Uterus (tissue), 2 donors: ENCODE measurements around the gene BCDIN3D.

Experiments used
- POLR2A ChIP-seq, 2 donors: fragments of 450-650 bp; IDR thresholded peaks; one replicate each; pipeline ENCODE4 v1.6.1; 2016; ENCODE audit warnings: antibody characterized with exemption in 2 of 2, mild to moderate bottlenecking in 1 of 2, moderate library complexity in 1 of 2
- TF ChIP-seq, protein P1 (sequence below), 4 experiments: fragments of 200-600 bp in 2 of 4; fragments of 450-650 bp in 2 of 4; sonication (generic) in 2 of 4; IDR thresholded peaks; one replicate each; pipeline ENCODE4 v1.5.1; 2016 to 2019; ENCODE audit warnings: antibody characterized with exemption in 4 of 4, mild to moderate bottlenecking in 2 of 4, moderate library complexity in 1 of 4

DNA sequence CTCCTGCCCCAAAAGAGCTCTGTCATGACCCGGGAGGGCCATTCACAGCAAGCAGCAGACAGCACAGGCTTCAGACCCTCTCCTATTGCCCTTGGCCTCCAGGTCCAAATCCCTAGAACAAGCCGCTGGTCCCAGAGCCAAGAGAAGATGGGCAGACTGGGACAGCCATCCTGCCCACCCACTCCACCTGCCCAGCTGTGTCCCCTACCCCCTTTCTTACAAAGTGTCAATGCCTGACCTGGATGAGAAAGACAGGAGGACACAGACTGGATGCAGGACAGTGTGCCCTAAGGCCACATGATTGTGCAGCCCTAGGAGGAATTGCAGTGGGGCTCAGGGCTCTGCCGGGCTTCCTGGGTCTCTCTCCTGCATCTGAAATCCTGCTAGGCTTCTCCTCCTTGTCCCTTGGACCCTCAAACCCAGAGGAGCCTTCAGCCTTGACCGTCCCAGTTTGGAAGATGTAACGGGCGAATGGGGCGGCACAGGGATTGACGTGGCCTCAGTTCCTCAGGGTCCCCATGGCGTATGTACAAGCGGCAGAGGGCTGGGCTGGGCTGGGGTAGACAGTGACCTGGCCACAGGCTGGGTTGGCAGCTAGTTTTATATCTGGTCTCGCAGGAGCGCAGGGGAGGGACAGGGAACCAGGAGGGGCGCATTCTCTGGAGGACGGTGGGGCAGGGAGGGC is 27.1 kb upstream of the BCDIN3D start:
- TF ChIP-seq, protein P1, sequence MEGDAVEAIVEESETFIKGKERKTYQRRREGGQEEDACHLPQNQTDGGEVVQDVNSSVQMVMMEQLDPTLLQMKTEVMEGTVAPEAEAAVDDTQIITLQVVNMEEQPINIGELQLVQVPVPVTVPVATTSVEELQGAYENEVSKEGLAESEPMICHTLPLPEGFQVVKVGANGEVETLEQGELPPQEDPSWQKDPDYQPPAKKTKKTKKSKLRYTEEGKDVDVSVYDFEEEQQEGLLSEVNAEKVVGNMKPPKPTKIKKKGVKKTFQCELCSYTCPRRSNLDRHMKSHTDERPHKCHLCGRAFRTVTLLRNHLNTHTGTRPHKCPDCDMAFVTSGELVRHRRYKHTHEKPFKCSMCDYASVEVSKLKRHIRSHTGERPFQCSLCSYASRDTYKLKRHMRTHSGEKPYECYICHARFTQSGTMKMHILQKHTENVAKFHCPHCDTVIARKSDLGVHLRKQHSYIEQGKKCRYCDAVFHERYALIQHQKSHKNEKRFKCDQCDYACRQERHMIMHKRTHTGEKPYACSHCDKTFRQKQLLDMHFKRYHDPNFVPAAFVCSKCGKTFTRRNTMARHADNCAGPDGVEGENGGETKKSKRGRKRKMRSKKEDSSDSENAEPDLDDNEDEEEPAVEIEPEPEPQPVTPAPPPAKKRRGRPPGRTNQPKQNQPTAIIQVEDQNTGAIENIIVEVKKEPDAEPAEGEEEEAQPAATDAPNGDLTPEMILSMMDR (IDR thresholded peaks at IDR 0.05): no peak
- TF ChIP-seq POLR2A (IDR thresholded peaks at IDR 0.05): no peak
